NK-92 treated with Interleukin-12 subunit alpha and Interleukin-12 subunit beta, amount 100 ng/mL, for 24 hours (cell line): ENCODE results near the gene KLHDC4.
"Not testable (repeated sequence)": the region's sequence is repeated elsewhere in the genome, so short reads cannot be mapped to it uniquely, and the experiment has no call there.

Source experiments
- DNase-seq: peaks from one replicate; lab custom pipeline; 2025; lab: John Stamatoyannopoulos, UW

Gene KLHDC4

GRCh38 chr16:87742781-87743490 is 22.9 kb downstream of the KLHDC4 start:
- no peak for DNase-seq

GRCh38 chr16:87741700-87742415 is 23.9 kb downstream of the KLHDC4 start:
- no peak for DNase-seq

DNA sequence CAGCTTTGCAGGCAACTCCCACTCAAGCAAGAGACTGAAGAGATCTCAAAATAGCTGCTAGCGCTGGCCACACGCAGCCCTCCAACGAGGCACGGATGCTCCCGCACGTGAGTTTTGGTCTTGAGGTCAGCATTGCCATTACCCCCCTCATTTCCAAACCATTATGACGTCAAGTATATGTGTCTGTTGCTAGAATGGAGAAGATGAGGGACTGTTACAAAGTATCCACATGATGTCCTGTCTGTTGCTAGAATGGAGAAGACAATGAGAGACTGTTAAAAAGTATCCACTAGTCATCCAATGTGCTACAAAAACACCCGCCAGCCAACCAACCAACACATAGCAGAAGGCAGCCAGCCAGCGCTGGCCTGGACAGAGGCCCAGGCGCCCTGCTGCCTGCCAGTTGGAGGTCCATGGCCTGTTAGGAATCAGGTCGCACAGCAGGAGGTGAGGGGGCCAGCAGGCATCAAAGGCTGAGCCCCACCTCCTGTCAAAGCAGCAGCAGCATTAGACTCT is 24.8 kb downstream of the KLHDC4 start:
- no peak for DNase-seq

DNA sequence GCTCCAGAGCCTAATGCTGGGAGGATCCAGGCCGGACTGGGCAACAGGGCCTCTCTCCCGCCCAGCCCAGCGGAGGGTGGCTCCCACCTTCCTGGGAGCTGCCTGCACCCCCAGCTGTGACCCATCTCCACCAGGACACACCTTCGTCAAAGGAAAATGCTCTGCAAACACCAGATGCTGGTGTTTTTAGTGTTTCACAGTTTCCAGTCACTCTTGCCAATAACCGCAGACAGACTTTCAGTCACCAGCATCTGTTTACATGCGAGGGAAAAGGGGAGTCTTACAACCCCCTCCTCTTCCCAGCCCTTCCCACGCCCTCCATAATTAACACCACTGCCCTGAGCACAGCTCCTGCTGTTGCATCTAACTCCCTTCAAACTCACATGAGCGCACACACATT is 25.3 kb downstream of the KLHDC4 start:
- no peak for DNase-seq

- no peak for DNase-seq
Measured at GRCh38 chr16:87739801-87740200, 26.0 kb downstream of the KLHDC4 start.

DNA sequence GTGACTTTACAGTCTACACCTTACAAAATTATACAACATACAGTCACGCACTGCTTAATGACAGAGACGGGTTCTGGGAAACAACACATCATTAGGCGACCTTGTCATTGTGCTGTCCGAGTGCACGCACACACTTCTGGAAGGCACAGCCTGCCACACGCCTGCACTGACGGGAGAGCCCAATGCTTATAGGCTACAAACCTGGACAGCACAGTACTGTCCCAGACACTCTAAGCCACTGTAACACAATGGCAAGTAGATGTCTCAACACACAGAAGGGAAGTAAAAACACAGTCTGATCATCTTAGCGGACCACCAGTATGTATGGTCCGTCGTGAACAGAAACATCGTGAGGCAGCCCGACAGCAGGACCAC is 29.8 kb downstream of the KLHDC4 start:
- no peak for DNase-seq

GRCh38 chr16:87735270-87736007 is 30.3 kb downstream of the KLHDC4 start:
- DNase-seq: no peak

DNA sequence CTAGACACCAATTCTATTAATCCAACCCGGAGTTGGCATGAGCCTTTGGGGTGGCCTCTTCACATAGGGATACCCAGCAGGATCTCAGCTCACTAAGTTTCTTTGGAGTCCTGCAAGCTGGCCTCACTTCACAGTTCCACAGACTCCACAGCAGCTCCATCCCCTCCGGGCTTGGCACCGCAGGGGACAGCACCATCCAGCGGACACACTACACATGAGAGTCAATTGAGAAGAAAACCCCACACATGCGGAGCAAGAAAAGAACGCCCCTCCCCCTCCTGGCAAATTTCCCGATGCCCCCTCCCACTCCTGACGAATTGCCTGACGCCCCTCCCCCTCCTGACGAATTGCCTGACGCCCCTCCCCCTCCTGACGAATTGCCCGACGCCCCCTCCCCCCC is 31.1 kb downstream of the KLHDC4 start:
- no peak for DNase-seq

- no peak for DNase-seq
Measured at GRCh38 chr16:87733190-87733589, 32.6 kb downstream of the KLHDC4 start.

DNA sequence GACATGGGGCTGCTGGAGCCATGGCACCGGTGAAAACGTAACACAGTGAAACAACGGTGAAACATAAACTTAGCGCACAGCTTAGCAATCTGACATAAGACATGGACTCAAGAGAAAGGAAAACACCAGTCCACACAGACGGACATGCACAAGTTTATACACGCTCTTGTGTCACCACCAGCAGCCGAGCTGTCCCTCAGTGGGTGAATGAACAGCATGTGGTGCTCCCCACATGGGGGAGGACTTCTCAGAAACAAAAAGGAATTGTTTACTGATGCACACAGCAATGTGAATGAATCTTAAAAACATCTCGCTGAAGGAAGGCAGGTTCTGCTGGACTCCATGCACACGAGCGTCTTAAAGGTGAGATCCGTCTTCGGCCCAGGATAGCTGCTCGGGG is 34.2 kb downstream of the KLHDC4 start:
- no peak for DNase-seq

GRCh38 chr16:87729266-87729954 is 36.4 kb downstream of the KLHDC4 start:
- DNase-seq: no peak

DNA sequence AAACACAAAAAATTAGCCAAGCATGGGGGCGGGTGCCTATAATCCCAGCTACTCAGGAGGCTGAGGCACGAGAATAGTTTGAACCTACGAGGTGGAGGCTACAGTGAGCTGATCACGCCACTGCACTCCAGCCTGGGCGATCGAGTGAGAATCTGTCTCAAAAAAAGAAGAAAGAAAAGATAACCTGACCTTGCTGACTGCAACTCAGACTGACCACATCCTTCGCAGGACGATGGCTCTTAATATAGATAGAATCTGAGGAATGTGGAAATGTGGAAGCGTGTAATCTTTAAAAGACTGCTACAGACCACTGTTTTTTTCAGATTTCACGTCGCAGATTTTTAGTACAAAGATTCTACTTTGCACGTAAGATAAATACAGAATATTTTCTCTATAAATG is 37.8 kb downstream of the KLHDC4 start:
- DNase-seq: no peak

GRCh38 chr16:87727346-87727745 is 38.4 kb downstream of the KLHDC4 start:
- no peak for DNase-seq

DNA sequence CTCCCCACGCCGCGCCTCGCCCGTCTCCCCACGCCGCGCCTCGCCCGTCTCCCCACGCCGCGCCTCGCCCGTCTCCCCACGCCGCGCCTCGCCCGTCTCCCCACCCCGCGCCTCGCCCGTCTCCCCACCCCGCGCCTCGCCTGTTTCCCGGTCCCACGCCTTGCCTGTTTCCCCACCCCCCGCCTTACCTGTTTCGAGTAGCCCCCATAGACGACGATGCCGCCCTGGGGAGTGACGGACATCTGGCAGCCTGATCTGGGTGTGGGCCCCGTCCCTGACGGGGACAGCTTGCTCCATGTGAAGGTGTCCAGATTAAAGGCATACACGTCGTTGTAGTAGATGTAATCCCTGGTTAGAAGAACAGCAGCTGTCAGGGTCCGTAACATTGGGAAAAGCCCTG is 39.2 kb downstream of the KLHDC4 start:
- not testable (repeated sequence) for DNase-seq

DNA sequence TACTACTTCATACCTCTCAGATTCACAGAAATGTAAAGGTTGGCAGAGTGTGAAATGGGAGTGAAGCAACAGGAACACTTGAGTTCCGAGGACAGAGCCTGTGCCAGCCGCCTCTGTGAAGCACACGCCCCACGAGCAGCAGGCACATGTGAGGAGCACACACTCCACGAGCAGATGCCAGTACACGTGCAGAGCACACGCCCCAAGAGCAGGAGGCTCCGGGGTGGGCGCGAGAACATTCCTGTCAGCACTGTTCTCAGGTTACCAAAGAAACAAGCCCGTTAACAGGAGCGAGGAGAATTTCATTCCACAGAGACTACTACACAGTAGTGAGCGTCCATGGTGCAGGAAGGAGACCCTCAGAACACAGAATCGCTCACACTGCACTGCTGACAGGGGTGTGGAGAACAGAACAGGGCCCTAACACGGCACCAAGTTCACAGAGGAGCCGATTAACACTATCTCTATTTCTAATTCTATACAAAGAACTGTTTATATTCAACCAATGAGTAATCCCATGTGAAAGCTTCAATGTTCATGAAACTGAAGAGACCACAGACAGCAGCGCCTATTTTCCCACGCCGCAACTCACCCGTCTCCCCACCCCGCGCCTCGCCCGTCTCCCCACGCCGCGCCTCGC is 40.1 kb downstream of the KLHDC4 start:
- DNase-seq: no peak

- DNase-seq: no peak
Measured at GRCh38 chr16:87724490-87725291, 41.1 kb downstream of the KLHDC4 start.

- no peak for DNase-seq
Measured at GRCh38 chr16:87723226-87723623, 42.6 kb downstream of the KLHDC4 start.

DNA sequence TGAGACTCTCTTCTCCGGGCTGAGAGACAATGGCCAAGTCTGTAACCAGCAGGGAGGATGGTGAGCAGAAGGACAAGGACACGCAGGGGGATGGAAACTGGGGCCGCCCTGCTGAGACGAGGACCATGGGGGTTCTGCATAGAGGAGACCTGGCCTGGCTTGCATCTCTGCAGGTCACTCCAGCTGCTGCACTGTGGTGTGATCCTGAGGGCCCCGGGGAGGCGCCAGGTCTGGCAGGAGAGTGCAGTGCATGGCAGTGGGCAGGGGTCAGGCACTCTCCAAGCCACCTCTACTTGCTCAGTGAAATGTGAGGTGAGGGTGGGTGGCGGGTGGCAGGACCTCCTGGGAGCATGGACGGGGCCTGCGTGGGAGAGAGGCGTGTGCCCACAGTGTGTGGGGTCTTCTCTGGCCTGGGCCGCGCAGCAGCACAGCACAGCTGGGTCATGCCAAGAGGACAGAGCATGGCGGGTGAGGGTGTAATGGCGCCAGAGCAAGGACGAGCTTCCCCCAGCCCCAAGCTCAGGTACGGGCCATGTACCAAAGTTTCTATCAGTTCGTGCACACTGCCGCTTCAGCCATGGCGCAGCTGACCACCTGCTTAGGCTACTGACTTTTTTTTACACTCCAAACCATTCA is 43.1 kb downstream of the KLHDC4 start:
- no peak for DNase-seq

GRCh38 chr16:87721622-87722585 is 43.9 kb downstream of the KLHDC4 start:
- no peak for DNase-seq
